D341Med (cell line): ENCODE results near the gene DRG2.

ENCODE experiments used
- DNase-seq: peaks from one replicate; pipeline ENCODE4 v3.0.0; 2012; ENCODE audit warnings: low spot score

The DRG2 gene

GRCh38 chr17:18144261-18144660 is 56.5 kb downstream of the DRG2 start:
- DNase-seq = no peak

GRCh38 chr17:18144855-18145254 is 57.1 kb downstream of the DRG2 start:
- DNase-seq = no peak

DNA sequence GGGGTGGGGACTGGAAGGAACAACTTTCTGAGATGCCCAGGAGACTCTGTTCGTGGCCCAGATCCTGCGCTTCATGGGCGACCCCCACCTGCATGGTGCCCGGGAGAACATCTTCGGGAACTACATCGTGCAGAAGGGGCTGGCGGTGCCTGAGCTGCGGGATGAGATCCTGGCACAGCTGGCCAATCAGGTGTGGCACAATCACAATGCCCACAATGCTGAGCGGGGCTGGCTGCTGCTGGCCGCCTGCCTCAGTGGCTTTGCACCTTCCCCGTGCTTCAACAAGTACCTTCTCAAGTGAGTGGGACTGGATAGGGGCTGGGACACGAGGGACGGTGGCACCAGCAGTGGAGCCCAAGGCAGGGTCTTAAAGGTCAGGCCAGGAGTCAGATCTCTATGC is 58.1 kb downstream of the DRG2 start:
- DNase-seq = no peak

DNA sequence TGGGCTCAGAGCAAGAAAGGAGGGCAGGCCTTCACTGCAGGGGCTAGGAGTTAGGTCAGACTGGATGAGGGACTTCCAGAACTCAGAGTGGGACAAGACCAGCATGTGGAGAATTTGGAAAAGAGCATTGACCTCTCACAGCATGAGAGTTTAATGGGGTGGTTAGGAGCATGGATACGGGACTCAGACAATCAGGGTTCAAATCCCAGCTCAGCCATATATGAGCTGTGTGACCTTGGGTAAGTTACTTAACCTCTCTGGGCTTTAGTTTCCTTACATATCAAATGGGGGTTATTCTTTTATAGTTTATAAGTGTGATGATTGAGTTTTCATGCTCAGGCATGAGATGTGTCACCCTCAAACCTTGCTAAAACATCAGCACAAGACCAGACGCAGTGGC is 58.5 kb downstream of the DRG2 start:
- no peak for DNase-seq

- DNase-seq = no peak
Measured at GRCh38 chr17:18146980-18147379, 59.2 kb downstream of the DRG2 start.

DNA sequence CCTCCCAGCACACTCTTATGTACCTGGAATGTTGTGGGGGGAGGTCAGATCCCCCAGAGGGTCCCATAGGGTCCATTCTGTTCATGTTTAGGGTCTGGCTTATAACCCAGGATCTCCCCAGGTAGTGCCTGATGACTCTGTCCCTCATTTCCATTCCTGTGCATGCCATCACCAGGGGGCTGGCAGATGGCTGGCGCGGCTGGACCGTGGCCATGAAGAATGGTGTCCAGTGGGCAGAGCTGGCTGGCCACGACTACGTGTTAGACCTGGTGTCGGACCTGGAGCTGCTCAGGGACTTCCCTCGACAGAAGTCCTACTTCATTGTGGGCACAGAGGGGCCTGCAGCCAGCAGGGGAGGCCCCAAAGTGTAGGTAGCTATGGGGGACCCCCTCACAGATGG is 60.8 kb downstream of the DRG2 start:
- DNase-seq = no peak

DNA sequence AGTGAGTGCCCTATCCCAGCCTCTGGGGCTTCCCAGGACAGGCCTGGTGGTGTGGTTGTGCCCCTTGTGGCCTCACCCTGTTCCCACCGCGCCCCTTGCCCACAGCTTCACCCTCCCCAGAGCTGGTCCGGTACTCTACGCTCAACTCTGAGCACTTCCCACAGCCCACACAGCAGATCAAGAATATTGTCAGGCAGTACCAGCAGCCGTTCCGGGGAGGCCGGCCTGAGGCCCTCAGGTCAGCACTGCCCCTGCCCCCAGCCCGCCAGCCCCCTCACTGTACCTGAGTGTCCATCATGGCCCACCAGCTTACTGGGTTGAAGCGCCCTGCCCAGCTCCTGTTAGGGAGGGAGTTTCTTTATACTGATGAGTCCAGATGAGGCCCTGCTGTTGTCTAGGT is 63.5 kb downstream of the DRG2 start:
- no peak for DNase-seq

- DNase-seq = no peak
Measured at GRCh38 chr17:18155179-18155578, 67.4 kb downstream of the DRG2 start.

DNA sequence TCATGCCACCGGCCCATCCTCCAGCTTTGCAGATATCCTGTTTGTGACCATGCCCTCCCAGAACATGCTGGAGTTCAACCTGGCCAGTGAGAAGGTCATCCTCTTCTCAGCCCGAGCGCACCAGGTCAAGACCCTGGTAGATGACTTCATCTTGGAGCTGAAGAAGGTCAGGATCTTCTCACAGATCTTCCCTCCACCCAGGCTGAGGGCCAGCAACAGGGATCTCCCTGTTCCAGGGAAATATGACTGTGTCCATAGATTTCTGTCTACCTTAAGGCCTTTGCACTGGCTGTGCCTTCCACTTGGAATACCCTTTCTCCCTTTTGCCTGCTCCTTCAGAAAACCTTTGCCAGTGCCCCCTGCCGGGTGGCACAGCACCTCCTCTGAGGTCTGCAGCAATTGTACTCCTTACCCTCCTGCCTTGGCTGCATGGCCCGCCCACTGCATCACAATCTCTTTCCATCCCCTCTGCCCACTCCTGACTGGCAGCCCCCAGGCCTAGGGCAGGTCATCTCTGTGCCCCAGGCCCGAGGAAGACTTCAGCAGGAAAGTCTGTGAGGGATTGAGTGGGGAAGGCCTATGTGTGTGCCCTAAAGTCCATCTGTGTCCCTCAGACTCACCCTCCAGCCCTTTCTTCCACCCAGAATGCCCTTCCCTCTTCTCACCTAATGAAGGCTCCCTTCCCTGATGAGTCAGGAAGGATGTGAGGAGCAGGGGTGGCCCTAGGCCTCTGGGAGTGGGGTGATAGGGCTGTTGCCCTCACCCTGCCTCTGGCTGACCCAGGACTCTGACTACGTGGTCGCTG is 68.6 kb downstream of the DRG2 start:
- DNase-seq = no peak

GRCh38 chr17:18156976-18157280 is 69.2 kb downstream of the DRG2 start:
- DNase-seq = no peak
